H1 (cell line): ENCODE results near the gene PACSIN2. TPM values are rescaled to one million over a fixed set of nuclear protein-coding genes. Genes with fewer than 3 reads are reported as not detected.

ENCODE experiments used
- CTCF ChIA-PET: fragments of 300-600 bp; sonication (Branson Sonifier 250); formaldehyde crosslinking; loops from one replicate; lab custom pipeline; 2021; ENCODE audit not compliant: partially characterized antibody; lab: Charles Lee
- POLR2A ChIA-PET: fragments of 300-600 bp; sonication (Branson Sonifier 250); formaldehyde crosslinking; loops from one replicate; lab custom pipeline; 2021; ENCODE audit warnings: inconsistent platforms; ENCODE audit not compliant: partially characterized antibody; lab: Charles Lee
- DNase-seq, 2 experiments: peaks; one replicate each; pipeline versions ENCODE4 v3.0.0 to v3.0.0-alpha.2; 2010 to 2022; ENCODE audit warnings: low spot score in 2 of 2, low read depth in 1 of 2, mixed read lengths in 1 of 2
- FAIRE-seq: peaks from 2 replicates; lab custom pipeline; 2011; peaks lifted over from hg19 to GRCh38; lab: Jason Lieb, UNC
- H2AFZ ChIP-seq: 2 replicates; pipeline ENCODE4 v1.8.1; 2012; ENCODE audit warnings: low read length, inconsistent platforms
- H2AK5ac ChIP-seq: 2 replicates; pipeline ENCODE4 v1.6.1; 2013; ENCODE audit warnings: low read depth, low read length
- H2BK120ac ChIP-seq: replicated peaks from 2 replicates; pipeline ENCODE3; 2013; ENCODE audit warnings: low read depth, low read length, inconsistent platforms
- H2BK12ac ChIP-seq: 2 replicates; pipeline ENCODE4 v1.6.1; 2013; ENCODE audit warnings: low read depth, low read length
- H2BK15ac ChIP-seq: 2 replicates; pipeline ENCODE4 v1.6.1; 2013; ENCODE audit warnings: low read length
- H2BK20ac ChIP-seq: 2 replicates; pipeline ENCODE4 v1.6.1; 2013; ENCODE audit warnings: low read length
- H2BK5ac ChIP-seq: 2 replicates; pipeline ENCODE4 v1.6.1; 2013; ENCODE audit warnings: low read depth, low read length
- H3K14ac ChIP-seq: 2 replicates; pipeline ENCODE4 v1.6.1; 2013; ENCODE audit warnings: inconsistent platforms; ENCODE audit not compliant: insufficient read length
- H3K18ac ChIP-seq: 2 replicates; pipeline ENCODE4 v1.6.1; 2013; ENCODE audit warnings: low read length; ENCODE audit errors: extremely low read depth
- H3K23ac ChIP-seq: 2 replicates; pipeline ENCODE4 v1.6.1; 2013; ENCODE audit warnings: inconsistent platforms; ENCODE audit not compliant: insufficient read length
- H3K23me2 ChIP-seq: 2 replicates; pipeline ENCODE4 v1.6.1; 2013; ENCODE audit warnings: low read depth, low read length
- H3K27ac ChIP-seq: 2 replicates; pipeline ENCODE4 v1.6.1; 2011; ENCODE audit warnings: low read depth, low read length, inconsistent platforms
- H3K27me3 ChIP-seq, 4 experiments: replicated peaks in 1 of 4; 1 replicate in 1 of 4; 2 replicates in 3 of 4; pipeline versions ENCODE4 v1.6.1 to v1.8.1; 2011 to 2013; ENCODE audit warnings: low read length in 3 of 4, mild to moderate bottlenecking in 3 of 4, inconsistent platforms in 2 of 4, mixed read lengths in 2 of 4, moderate library complexity in 1 of 4; ENCODE audit not compliant: control insufficient read depth in 3 of 4, insufficient read depth in 3 of 4; ENCODE audit errors: extremely low read depth in 1 of 4
- H3K36me3 ChIP-seq, 4 experiments: 2 replicates each; pipeline versions ENCODE4 v1.6.1 to v1.8.1; 2011 to 2013; ENCODE audit warnings: mild to moderate bottlenecking in 4 of 4, low read length in 3 of 4, moderate library complexity in 2 of 4, control low read depth in 1 of 4, inconsistent platforms in 1 of 4; ENCODE audit not compliant: insufficient read depth in 4 of 4, control insufficient read depth in 2 of 4
- H3K4ac ChIP-seq: replicated peaks from 2 replicates; pipeline ENCODE3; 2013; ENCODE audit warnings: low read length, low read depth, mixed read lengths, inconsistent platforms; ENCODE audit not compliant: insufficient read length
- H3K4me1 ChIP-seq, 4 experiments: replicated peaks in 1 of 4; 1 replicate in 1 of 4; 2 replicates in 3 of 4; pipeline versions ENCODE4 v1.6.1 to v1.8.1; 2011 to 2013; ENCODE audit warnings: low read length in 3 of 4, inconsistent platforms in 2 of 4, mixed read lengths in 1 of 4; ENCODE audit not compliant: insufficient read depth in 4 of 4, control insufficient read depth in 3 of 4
- H3K4me2 ChIP-seq, 2 experiments: 2 replicates each; pipeline versions ENCODE4 v1.6.1 to v1.8.1; 2011 to 2013; ENCODE audit warnings: low read depth in 2 of 2, low read length in 2 of 2, control low read depth in 1 of 2, inconsistent platforms in 1 of 2, mild to moderate bottlenecking in 1 of 2; ENCODE audit not compliant: insufficient read depth in 1 of 2
- H3K4me3 ChIP-seq, 4 experiments: fragments of 200-600, 300-600 bp in 1 of 4; sonication (generic), shearing (Covaris generic), sonication (Bioruptor Twin) in 1 of 4; 2 replicates each; pipeline versions ENCODE4 v1.5.1 to v1.8.1; 2011 to 2016; ENCODE audit warnings: low read length in 4 of 4, low read depth in 3 of 4, control low read depth in 2 of 4, inconsistent platforms in 2 of 4, mild to moderate bottlenecking in 2 of 4, mixed read lengths in 1 of 4, moderate library complexity in 1 of 4; ENCODE audit not compliant: insufficient read depth in 2 of 4; ENCODE audit errors: extremely low read depth in 1 of 4
- H3K56ac ChIP-seq: replicated peaks from 2 replicates; pipeline ENCODE3; 2013; ENCODE audit warnings: low read depth, mild to moderate bottlenecking, mixed read lengths, low read length, inconsistent platforms; ENCODE audit not compliant: insufficient read length
- H3K79me1 ChIP-seq: 2 replicates; pipeline ENCODE4 v1.6.1; 2013; ENCODE audit warnings: low read depth, low read length, control low read depth
- H3K79me2 ChIP-seq, 2 experiments: 2 replicates each; pipeline versions ENCODE4 v1.6.1 to v1.8.1; 2012 to 2013; ENCODE audit warnings: low read length in 2 of 2, mild to moderate bottlenecking in 2 of 2, inconsistent platforms in 1 of 2; ENCODE audit not compliant: insufficient read depth in 2 of 2, control insufficient read depth in 1 of 2
- H3K9ac ChIP-seq, 4 experiments: replicated peaks in 1 of 4; 1 replicate in 1 of 4; 2 replicates in 3 of 4; pipeline versions ENCODE4 v1.6.1 to v1.8.1; 2011 to 2013; ENCODE audit warnings: low read depth in 3 of 4, low read length in 3 of 4, control low read depth in 2 of 4, mild to moderate bottlenecking in 2 of 4, moderate library complexity in 2 of 4, inconsistent platforms in 1 of 4; ENCODE audit errors: extremely low read depth in 1 of 4
- H3K9me3 ChIP-seq, 2 experiments: 2 replicates each; pipeline versions ENCODE4 v1.6.1 to v1.8.1; 2012 to 2013; ENCODE audit warnings: mild to moderate bottlenecking in 2 of 2, moderate library complexity in 2 of 2, control low read depth in 1 of 2, inconsistent platforms in 1 of 2, low read depth in 1 of 2, low read length in 1 of 2, mixed read lengths in 1 of 2; ENCODE audit not compliant: insufficient read depth in 2 of 2
- H4K20me1 ChIP-seq, 2 experiments: replicated peaks in 1 of 2; 2 replicates each; pipeline versions ENCODE3 to v1.8.1; 2011 to 2013; ENCODE audit warnings: inconsistent platforms in 2 of 2, low read length in 2 of 2, mild to moderate bottlenecking in 1 of 2; ENCODE audit not compliant: insufficient read depth in 2 of 2, control insufficient read depth in 1 of 2
- H4K5ac ChIP-seq: 2 replicates; pipeline ENCODE4 v1.6.1; 2013; ENCODE audit warnings: low read length, low read depth, mixed read lengths, inconsistent platforms; ENCODE audit not compliant: insufficient read length
- H4K8ac ChIP-seq: 2 replicates; pipeline ENCODE4 v1.8.0; 2013; ENCODE audit warnings: mild to moderate bottlenecking, moderate library complexity, low read length, inconsistent platforms; ENCODE audit not compliant: insufficient read depth; ENCODE audit errors: extremely low read depth
- H4K91ac ChIP-seq: replicated peaks from 2 replicates; pipeline ENCODE3; 2013; ENCODE audit warnings: low read length, mixed read lengths, inconsistent platforms; ENCODE audit not compliant: insufficient read length
- BRCA1 ChIP-seq: IDR thresholded peaks from 2 replicates; pipeline ENCODE4 v1.6.1; 2012; ENCODE audit warnings: low read depth, low read length, improper control_type of control experiment
- CHD1 ChIP-seq: IDR thresholded peaks from 2 replicates; pipeline ENCODE4 v1.6.1; 2012; ENCODE audit warnings: low read depth, low read length, improper control_type of control experiment
- EGR1 ChIP-seq: IDR thresholded peaks from 2 replicates; pipeline ENCODE4 v1.6.1; 2011; ENCODE audit warnings: low read depth, low read length, borderline replicate concordance
- EP300 ChIP-seq, 2 experiments: IDR thresholded peaks; 1 replicate in 1 of 2; 2 replicates in 1 of 2; pipeline ENCODE4 v1.6.1; 2011 to 2012; ENCODE audit warnings: low read depth in 2 of 2, low read length in 2 of 2, mild to moderate bottlenecking in 2 of 2, borderline replicate concordance in 1 of 2, inconsistent platforms in 1 of 2, moderate library complexity in 1 of 2
- KDM4A ChIP-seq: IDR thresholded peaks from one replicate; pipeline ENCODE4 v1.7.1; 2012; ENCODE audit warnings: low read depth, mild to moderate bottlenecking, moderate library complexity, low read length, inconsistent platforms; ENCODE audit not compliant: severe bottlenecking
- NANOG ChIP-seq: IDR thresholded peaks from 2 replicates; pipeline ENCODE4 v1.6.1; 2011; ENCODE audit warnings: low read length, low read depth, mild to moderate bottlenecking, inconsistent platforms; ENCODE audit not compliant: insufficient read depth, poor library complexity, severe bottlenecking
- RAD21 ChIP-seq, 2 experiments: IDR thresholded peaks in 1 of 2; conservative IDR thresholded peaks in 1 of 2; 2 replicates each; pipeline ENCODE4 v1.6.1; 2011; ENCODE audit warnings: low read depth in 2 of 2, low read length in 2 of 2, improper control_type of control experiment in 1 of 2, inconsistent platforms in 1 of 2, mild to moderate bottlenecking in 1 of 2, moderate library complexity in 1 of 2
- SUZ12 ChIP-seq: fragments of 200-600 bp; sonication (generic); IDR thresholded peaks from 2 replicates; pipeline ENCODE4 v1.6.1; 2012; ENCODE audit warnings: mild to moderate bottlenecking, inconsistent platforms, low read length, moderate library complexity, mixed read lengths
- TCF12 ChIP-seq: IDR thresholded peaks from 2 replicates; pipeline ENCODE4 v1.6.1; 2011; ENCODE audit warnings: low read depth, mild to moderate bottlenecking, low read length
- WGBS, 2 experiments: shearing (Covaris generic) in 1 of 2; methylation state at CpG; one replicate each; pipeline versions ENCODE4 v1.1.6 to v1.1.7; 2013 to 2015; ENCODE audit warnings: low lambda C conversion rate in 2 of 2, mixed read lengths in 2 of 2, inconsistent platforms in 1 of 2, low coverage in 1 of 2, missing lambda C conversion rate in 1 of 2; ENCODE audit not compliant: insufficient replicate concordance in 2 of 2, insufficient coverage in 1 of 2, insufficient read length in 1 of 2; ENCODE audit errors: extremely low coverage in 1 of 2, missing lambda C conversion rate in 1 of 2; 5-methylcytosine and 5-hydroxymethylcytosine counted together
- polyA plus RNA-seq, 7 experiments: library from polyadenylated mRNA; depleted of rRNA in 3 of 7; stranded (reverse) in 5 of 7; unstranded in 2 of 7; fragments of >200 nt in 5 of 7; fragments of 200-250 nt in 2 of 7; gene quantifications; 1 replicate in 5 of 7; 2 replicates in 1 of 7; 4 replicates in 1 of 7; pipeline versions ENCODE4 v1.2.1 to v1.2.3, GENCODE V29; 2011 to 2013; ENCODE audit warnings: missing spikeins in 2 of 7, mixed read lengths in 2 of 7
- total RNA-seq: library from RNA; stranded (reverse); fragmentation: NEBNext Ultra II Directional; extraction: Animal tissue kit (Norgen Biotek cat#: 25700); gene quantifications from 2 replicates; pipeline ENCODE4 v1.2.1, GENCODE V29; 2021

PACSIN2 gene
- total and polyA plus RNA-seq, 2 of the 8 experiments (the other 6 are each of a cell fraction or from before 2014, with no cell fraction given): 44.8 to 64.2 TPM

DNA sequence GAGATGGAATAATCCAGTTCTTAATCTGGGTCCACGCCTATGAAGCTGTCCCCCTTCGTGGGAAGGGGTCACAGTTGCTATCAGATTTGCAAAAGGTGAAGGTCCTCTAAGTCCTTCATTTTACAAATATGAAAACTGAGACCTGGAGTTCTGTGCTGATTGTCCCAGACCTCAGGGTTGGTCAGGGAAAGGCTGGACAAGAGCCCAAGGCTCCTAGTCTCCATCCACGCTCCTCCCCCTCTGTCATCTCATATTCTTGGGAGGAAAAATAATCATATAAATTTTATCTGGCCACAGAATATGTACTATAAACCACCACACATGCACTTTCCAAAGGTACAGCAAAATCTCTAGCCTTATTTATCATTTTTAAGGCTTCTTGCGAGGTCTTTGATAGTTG is 5.5 kb downstream of the PACSIN2 start:
- Histone ChIP-seq H2BK5ac (no peak overlapping the region), H3K4me2 (no peak overlapping the region), H3K27me3 (no peaks in the 10 kb centered on the region), H2AFZ (no peak overlapping the region), H3K56ac (no peak overlapping the region), H2BK120ac (no peak overlapping the region), H3K23me2 (peaks cover 9% of the 10 kb centered on the region; the same call in 1 of the 2 replicates), H4K91ac (no peak overlapping the region), H2AK5ac (no peak overlapping the region), H3K9me3 (no peaks in the 10 kb centered on the region), H3K79me1 (peaks cover 23% of the 10 kb centered on the region), H3K23ac (no peak overlapping the region), H3K9ac (no peak overlapping the region), H3K79me2 (peaks cover 31 to 96% of the 10 kb centered on the region in 2 experiments), H2BK12ac (no peak overlapping the region), H3K4me3 (no peak overlapping the region), H3K4ac (no peak overlapping the region), H4K20me1 (peaks cover 19 to 29% of the 10 kb centered on the region in 2 experiments), H4K5ac (no peak overlapping the region), H3K4me1 (peaks cover 8 to 28% (median 21%) of the 10 kb centered on the region in 4 experiments), H2BK20ac (no peak overlapping the region), H3K27ac (no peak overlapping the region), H2BK15ac (no peak overlapping the region), H4K8ac (no peak overlapping the region), H3K14ac (no peak overlapping the region), H3K18ac (no peak overlapping the region), H3K36me3 (no peaks in the 10 kb centered on the region)
- no peak for FAIRE-seq
- no peak for TF ChIP-seq SUZ12
- TF ChIP-seq EGR1: no peak
- no peak for TF ChIP-seq RAD21 (IDR thresholded peaks at IDR 0.05 in 1 of 2, conservative IDR thresholded peaks at IDR 0.05 in 1 of 2; ENCODE audit: low read depth in 2 of 2, low read length in 2 of 2)
- no peak for TF ChIP-seq BRCA1
- TF ChIP-seq TCF12: no peak
- no peak for TF ChIP-seq KDM4A
- no peak for TF ChIP-seq NANOG
- no peak for TF ChIP-seq EP300 (IDR thresholded peaks at IDR 0.05; ENCODE audit: borderline replicate concordance in 1 of 2, low read depth in 2 of 2, low read length in 2 of 2)
- TF ChIP-seq CHD1: no peak
- ChIA-PET POLR2A (interaction anchor here (1.0 kb wide), 1 partner anchor 19 kb away, joined by 3 read pairs; no protein-coding TSS in a partner anchor), CTCF (no interaction called here)
- 94% methylated on average over 4 of the region's 4 CpGs; no CpG with 5 or more reads in 1 of the 2 experiments for WGBS, 2 experiments
- DNase-seq: no peak
